Panc1 (cell line): ENCODE measurements around the gene ITSN2. TPM values are rescaled to one million over a fixed set of nuclear protein-coding genes. Genes with fewer than 3 reads are reported as not detected.
A peak's percentile ranks its signal among the peaks of the same experiment; 100 is the strongest.

ENCODE experiments used
- ATAC-seq: fragments of 200-7000 bp; cut with Tn5 transposase; 2 replicates; pipeline ENCODE4 v1.9.1; 2020; ENCODE audit warnings: mild to moderate bottlenecking, moderate library complexity
- BruUV-seq: library from RNA; stranded (reverse); fragments of 400-500 nt; replicated peaks from 2 replicates; lab custom pipeline; 2021; lab: Mats Ljungman, UMichigan
- CTCF ChIA-PET: fragments of 300-600 bp; sonication (Branson Sonifier 250); formaldehyde crosslinking; loops from one replicate; lab custom pipeline; 2022; ENCODE audit warnings: antibody characterized with exemption; lab: Charles Lee
- POLR2A ChIA-PET: fragments of 300-600 bp; sonication (Branson Sonifier 250); formaldehyde crosslinking; loops from one replicate; lab custom pipeline; 2022; ENCODE audit warnings: antibody characterized with exemption; lab: Charles Lee
- DNase-seq: peaks from one replicate; pipeline ENCODE4 v3.0.0-alpha.2; 2010; ENCODE audit warnings: low read depth, low spot score
- H3K27ac ChIP-seq: 2 replicates; pipeline ENCODE4 v1.5.1; 2011; ENCODE audit warnings: mild to moderate bottlenecking, low read length, inconsistent platforms
- H3K27me3 ChIP-seq: fragments of 200-500 bp; sonication (Bioruptor generic); 2 replicates; pipeline ENCODE4 v1.6.0; 2014; ENCODE audit warnings: low read length, inconsistent platforms; ENCODE audit not compliant: control insufficient read depth, insufficient read depth
- H3K36me3 ChIP-seq: fragments of 200-500 bp; sonication (Bioruptor generic); 2 replicates; pipeline ENCODE4 v1.5.1; 2014; ENCODE audit warnings: inconsistent platforms, mild to moderate bottlenecking, low read length, moderate library complexity; ENCODE audit not compliant: control insufficient read depth, insufficient read depth
- H3K4me1 ChIP-seq: 2 replicates; pipeline ENCODE4 v1.5.1; 2011; ENCODE audit warnings: inconsistent platforms, mild to moderate bottlenecking, low read length, moderate library complexity; ENCODE audit not compliant: control insufficient read depth, insufficient read depth
- H3K4me3 ChIP-seq, 2 experiments: 2 replicates each; pipeline ENCODE4 v1.5.1; 2011 to 2012; ENCODE audit warnings: low read depth in 2 of 2, low read length in 2 of 2, mild to moderate bottlenecking in 2 of 2, inconsistent platforms in 1 of 2, moderate library complexity in 1 of 2
- H3K9me3 ChIP-seq: fragments of 200-500 bp; sonication (Bioruptor generic); 2 replicates; pipeline ENCODE4 v1.5.1; 2014; ENCODE audit warnings: low read depth, mild to moderate bottlenecking, inconsistent platforms, low read length, moderate library complexity; ENCODE audit not compliant: control insufficient read depth, insufficient read depth
- CTCF ChIP-seq: fragments of 450-650 bp; IDR thresholded peaks from 2 replicates; pipeline ENCODE4 v1.5.1; 2017; ENCODE audit warnings: mild to moderate bottlenecking
- POLR2AphosphoS5 ChIP-seq: IDR thresholded peaks from 2 replicates; pipeline ENCODE4 v1.6.1; 2012; ENCODE audit warnings: mild to moderate bottlenecking, low read depth, low read length, moderate library complexity
- REST ChIP-seq, 2 experiments: IDR thresholded peaks; 2 replicates each; pipeline ENCODE4 v1.6.1; 2011 to 2012; ENCODE audit warnings: low read depth in 2 of 2, control low read depth in 1 of 2, low read length in 1 of 2, mild to moderate bottlenecking in 1 of 2, moderate library complexity in 1 of 2; ENCODE audit not compliant: insufficient read depth in 1 of 2
- SIN3A ChIP-seq: IDR thresholded peaks from 2 replicates; pipeline ENCODE4 v1.6.1; 2012; ENCODE audit warnings: low read depth, mild to moderate bottlenecking, low read length, moderate library complexity, borderline replicate concordance; ENCODE audit not compliant: insufficient read depth
- TCF7L2 ChIP-seq: IDR thresholded peaks from 2 replicates; pipeline ENCODE4 v1.6.1; 2011; ENCODE audit warnings: mild to moderate bottlenecking, low read depth, low read length, inconsistent platforms
- in situ Hi-C: cut with HindIII; loops from 2 replicates; pipeline ENCODE4 v1.10.0; 2016; ENCODE audit warnings: low sequenced_read_pairs, low pct_unique_long_range_greater_than_20kb
- intact Hi-C: fragments of 100-400 bp; cut with micrococcal nuclease; formaldehyde crosslinking; loops from one replicate; pipeline ENCODE4 v1.10.0; 2022; ENCODE audit not compliant: unreplicated experiment
- total RNA-seq: library from RNA; stranded (reverse); gene quantifications from one replicate; pipeline ENCODE4 v1.2.1, GENCODE V29; 2021; ENCODE audit not compliant: unreplicated experiment

Gene ITSN2
- total RNA-seq, 1 experiment from 2014 or later, result 57.7 TPM

GRCh38 chr2:24403168-24403831 is 43.0 kb upstream of the ITSN2 start:
- ChIA-PET POLR2A (no interaction called here), CTCF (no interaction called here)
- no peak overlapping the region for H3K4me3 ChIP-seq
- ATAC-seq (no peak), DNase-seq (no peak)
- H3K27ac ChIP-seq, result no peak overlapping the region
- no peaks in the 10 kb centered on the region for H3K9me3 ChIP-seq
- BruUV-seq, result no TSS peak
- no peaks in the 10 kb centered on the region for H3K27me3 ChIP-seq
- in situ Hi-C loops, result no loop called here
- TF ChIP-seq CTCF (no peak), REST (IDR thresholded peaks at IDR 0.05; ENCODE audit: insufficient read depth in 1 of 2, low read depth in 2 of 2, low read length in 1 of 2) (no peak), TCF7L2 (no peak), POLR2AphosphoS5 (no peak), SIN3A (no peak)
- no peaks in the 10 kb centered on the region for H3K36me3 ChIP-seq
- intact Hi-C loops, result no loop called here
- no peaks in the 10 kb centered on the region for H3K4me1 ChIP-seq

DNA sequence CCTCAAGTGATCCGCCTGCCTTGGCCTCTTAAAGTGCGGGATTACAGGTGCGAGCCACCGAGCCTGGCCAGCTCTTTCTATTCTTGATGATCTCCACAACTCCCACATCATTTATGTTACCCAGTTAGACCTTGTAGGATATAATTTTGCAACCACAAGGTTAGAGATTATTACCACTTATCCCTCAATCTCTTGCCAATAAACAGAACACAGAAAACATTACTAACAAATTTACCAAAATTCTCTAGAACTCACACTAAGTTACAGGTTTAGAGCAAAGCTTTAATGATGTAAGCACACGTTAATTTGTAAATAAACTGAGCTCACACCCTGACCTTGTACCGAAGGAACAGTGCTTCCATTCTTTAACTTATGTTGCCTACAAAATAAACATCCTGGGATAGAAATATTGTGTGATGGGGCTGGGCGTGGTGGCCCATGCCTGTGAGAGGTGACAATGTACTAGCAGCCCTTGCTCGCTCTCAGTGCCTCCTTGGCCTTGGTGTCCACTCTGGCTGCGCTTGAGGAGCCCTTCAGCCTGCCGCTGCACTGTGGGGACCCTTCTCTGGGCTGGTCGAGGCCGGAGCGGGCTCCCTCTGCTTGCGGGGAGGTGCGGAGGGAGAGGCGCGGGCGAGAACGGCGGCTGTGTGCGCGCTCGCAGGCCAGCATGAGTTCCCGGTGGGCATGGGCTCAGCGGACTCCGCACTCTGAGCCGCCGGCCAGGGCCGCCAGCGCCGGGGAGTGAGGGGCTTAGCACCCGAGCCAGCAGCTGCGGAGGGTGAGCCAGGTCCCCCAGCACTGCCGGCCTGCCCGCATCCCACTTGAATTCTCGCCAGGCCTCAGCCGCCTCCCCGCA is 42.1 kb upstream of the ITSN2 start:
- Histone ChIP-seq H3K27ac (no peak overlapping the region), H3K4me3 (peak overlapping the region; percentile 31 to 38)
- intact Hi-C loops, result no loop called here

More for the DNA sequence above, 42.1 kb upstream of the ITSN2 start:
- in situ Hi-C loops, result no loop called here
- Histone ChIP-seq H3K36me3 (no peaks in the 10 kb centered on the region), H3K9me3 (no peaks in the 10 kb centered on the region), H3K4me1 (no peaks in the 10 kb centered on the region), H3K27me3 (no peaks in the 10 kb centered on the region)
- ATAC-seq, result peak; percentile 76
- no TSS peak for BruUV-seq
- ChIA-PET CTCF (no interaction called here), POLR2A (no interaction called here)
- no peak for DNase-seq
- no peak for TF ChIP-seq SIN3A
- no peak for TF ChIP-seq TCF7L2
- no peak for TF ChIP-seq REST (IDR thresholded peaks at IDR 0.05; ENCODE audit: insufficient read depth in 1 of 2, low read depth in 2 of 2, low read length in 1 of 2)
